ENCODE results near the gene TBPL2.
"Not testable (repeated sequence)": the region's sequence is repeated elsewhere in the genome, so short reads cannot be mapped to it uniquely, and the experiment has no call there.

TBPL2 gene

DNA sequence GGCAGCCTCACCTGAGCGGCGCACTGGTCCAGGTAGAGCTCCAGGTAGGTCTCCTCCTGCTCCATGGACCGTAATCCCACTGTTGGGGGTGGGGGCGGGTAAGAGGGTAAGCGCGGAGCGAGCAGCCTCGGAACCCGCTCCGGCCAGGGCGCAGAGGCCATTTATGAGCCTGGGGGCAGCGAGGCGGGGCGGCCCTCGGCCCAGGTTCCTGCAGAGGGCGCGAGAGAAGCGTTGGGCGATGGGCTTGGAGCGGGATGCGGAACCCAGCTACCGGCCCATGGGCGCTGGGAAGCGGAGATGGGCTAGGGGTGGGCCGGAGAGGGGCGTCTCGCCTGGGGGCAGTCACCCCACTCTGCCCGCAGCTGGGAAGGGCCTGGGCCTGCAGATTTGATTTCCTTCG lies at the start of gene TBPL2:
TBPL2 (minus strand) TSS at position 232 of the 400 bp plus-strand sequence; CDS start at position 65, 167 bp downstream.
- no peaks in the 10 kb centered on the region for H3K4me1 ChIP-seq
- H3K79me2 ChIP-seq: no peaks in the 10 kb centered on the region
- TF ChIP-seq, protein P1, sequence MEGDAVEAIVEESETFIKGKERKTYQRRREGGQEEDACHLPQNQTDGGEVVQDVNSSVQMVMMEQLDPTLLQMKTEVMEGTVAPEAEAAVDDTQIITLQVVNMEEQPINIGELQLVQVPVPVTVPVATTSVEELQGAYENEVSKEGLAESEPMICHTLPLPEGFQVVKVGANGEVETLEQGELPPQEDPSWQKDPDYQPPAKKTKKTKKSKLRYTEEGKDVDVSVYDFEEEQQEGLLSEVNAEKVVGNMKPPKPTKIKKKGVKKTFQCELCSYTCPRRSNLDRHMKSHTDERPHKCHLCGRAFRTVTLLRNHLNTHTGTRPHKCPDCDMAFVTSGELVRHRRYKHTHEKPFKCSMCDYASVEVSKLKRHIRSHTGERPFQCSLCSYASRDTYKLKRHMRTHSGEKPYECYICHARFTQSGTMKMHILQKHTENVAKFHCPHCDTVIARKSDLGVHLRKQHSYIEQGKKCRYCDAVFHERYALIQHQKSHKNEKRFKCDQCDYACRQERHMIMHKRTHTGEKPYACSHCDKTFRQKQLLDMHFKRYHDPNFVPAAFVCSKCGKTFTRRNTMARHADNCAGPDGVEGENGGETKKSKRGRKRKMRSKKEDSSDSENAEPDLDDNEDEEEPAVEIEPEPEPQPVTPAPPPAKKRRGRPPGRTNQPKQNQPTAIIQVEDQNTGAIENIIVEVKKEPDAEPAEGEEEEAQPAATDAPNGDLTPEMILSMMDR (IDR thresholded peaks at IDR 0.05): no peak
- H3K9me3 ChIP-seq (ENCODE audit: control insufficient read depth, low read length): no peaks in the 10 kb centered on the region
- H3K27me3 ChIP-seq (ENCODE audit: control insufficient read depth, insufficient read depth, low read length): no peaks in the 10 kb centered on the region
- no peak within 1 kb of the TSS for H3K4me3 ChIP-seq (ENCODE audit: low read depth, low read length)
- H3K27ac ChIP-seq: no peak within 1 kb of the TSS
- no peak within 1 kb of the TSS for H2AFZ ChIP-seq
- H3K36me3 ChIP-seq (ENCODE audit: control insufficient read depth, insufficient read depth, low read length): no peaks in the 10 kb centered on the region
- H3K4me2 ChIP-seq (ENCODE audit: low read length): no peak within 1 kb of the TSS
- no peak within 1 kb of the TSS for H3K9ac ChIP-seq

DNA sequence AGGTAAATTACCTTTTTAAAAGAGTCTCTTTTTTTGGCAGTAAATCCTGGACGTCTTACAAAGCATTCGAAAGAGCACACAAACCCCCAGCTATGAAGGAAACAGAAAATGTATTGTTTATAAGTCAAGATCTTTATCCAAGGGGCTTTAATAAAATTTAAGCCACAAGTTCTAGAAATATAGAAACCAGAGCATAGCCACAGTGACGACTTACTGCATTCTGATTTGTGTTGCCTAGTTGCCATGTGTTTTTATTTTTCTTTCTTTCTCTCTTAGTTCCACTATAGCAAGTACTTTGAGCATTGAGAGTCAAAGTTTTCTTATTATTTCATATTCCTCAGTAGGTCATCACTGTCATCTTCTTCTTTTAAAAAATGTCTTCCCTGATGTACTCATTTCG lies 47.8 kb upstream of the TBPL2 start:
- no peaks in the 10 kb centered on the region for H3K9me3 ChIP-seq (ENCODE audit: control insufficient read depth, low read length)
- TF ChIP-seq, protein P1 (IDR thresholded peaks at IDR 0.05): no peak
- no peaks in the 10 kb centered on the region for H3K79me2 ChIP-seq

GRCh38 chr14:55482936-55483605 lies 42.7 kb upstream of the TBPL2 start:
- Histone ChIP-seq H3K27me3 (ENCODE audit: control insufficient read depth, insufficient read depth, low read length) (no peaks in the 10 kb centered on the region), H3K4me1 (no peaks in the 10 kb centered on the region), H3K9me3 (ENCODE audit: control insufficient read depth, low read length) (no peaks in the 10 kb centered on the region), H3K79me2 (no peaks in the 10 kb centered on the region), H3K27ac (no peak overlapping the region), H3K36me3 (ENCODE audit: control insufficient read depth, insufficient read depth, low read length) (no peaks in the 10 kb centered on the region), H3K9ac (no peak overlapping the region), H3K4me2 (ENCODE audit: low read length) (no peak overlapping the region), H3K4me3 (ENCODE audit: low read depth, low read length) (no peak overlapping the region), H2AFZ (no peak overlapping the region)
- TF ChIP-seq, protein P1 (IDR thresholded peaks at IDR 0.05): no peak

More for the DNA sequence above, 47.8 kb upstream of the TBPL2 start:
- H3K27ac ChIP-seq: no peak overlapping the region
- no peaks in the 10 kb centered on the region for H3K36me3 ChIP-seq (ENCODE audit: control insufficient read depth, insufficient read depth, low read length)
- H3K9ac ChIP-seq: no peak overlapping the region
- no peaks in the 10 kb centered on the region for H3K27me3 ChIP-seq (ENCODE audit: control insufficient read depth, insufficient read depth, low read length)
- no peak overlapping the region for H3K4me3 ChIP-seq (ENCODE audit: low read depth, low read length)
- H2AFZ ChIP-seq: no peak overlapping the region
- H3K4me1 ChIP-seq: no peaks in the 10 kb centered on the region
- H3K4me2 ChIP-seq (ENCODE audit: low read length): no peak overlapping the region

DNA sequence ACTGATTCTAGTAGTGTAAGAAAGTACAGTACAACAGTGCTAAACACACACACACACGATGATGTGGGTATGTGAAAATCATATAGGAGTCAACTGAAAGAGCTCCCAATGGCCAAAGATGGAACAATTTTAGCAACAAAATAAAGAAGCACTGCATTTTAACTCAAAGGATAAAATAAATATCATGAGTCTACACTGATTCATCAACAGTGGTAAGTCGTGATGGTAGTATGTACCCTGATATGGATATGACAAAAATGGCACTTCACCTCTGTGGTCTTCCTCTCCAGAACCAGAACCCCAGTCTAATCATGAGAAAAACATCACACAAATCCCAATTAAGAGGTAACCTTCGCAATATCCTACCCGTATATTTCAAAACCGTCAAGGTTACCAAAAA lies 41.4 kb upstream of the TBPL2 start:
- TF ChIP-seq, protein P1 (IDR thresholded peaks at IDR 0.05): no peak
- Histone ChIP-seq H3K36me3 (ENCODE audit: control insufficient read depth, insufficient read depth, low read length) (no peaks in the 10 kb centered on the region), H3K4me1 (no peaks in the 10 kb centered on the region), H3K27ac (no peak overlapping the region), H3K9me3 (ENCODE audit: control insufficient read depth, low read length) (no peaks in the 10 kb centered on the region), H3K79me2 (no peaks in the 10 kb centered on the region), H2AFZ (no peak overlapping the region), H3K9ac (no peak overlapping the region), H3K4me3 (ENCODE audit: low read depth, low read length) (no peak overlapping the region), H3K27me3 (ENCODE audit: control insufficient read depth, insufficient read depth, low read length) (no peaks in the 10 kb centered on the region), H3K4me2 (ENCODE audit: low read length) (no peak overlapping the region)

DNA sequence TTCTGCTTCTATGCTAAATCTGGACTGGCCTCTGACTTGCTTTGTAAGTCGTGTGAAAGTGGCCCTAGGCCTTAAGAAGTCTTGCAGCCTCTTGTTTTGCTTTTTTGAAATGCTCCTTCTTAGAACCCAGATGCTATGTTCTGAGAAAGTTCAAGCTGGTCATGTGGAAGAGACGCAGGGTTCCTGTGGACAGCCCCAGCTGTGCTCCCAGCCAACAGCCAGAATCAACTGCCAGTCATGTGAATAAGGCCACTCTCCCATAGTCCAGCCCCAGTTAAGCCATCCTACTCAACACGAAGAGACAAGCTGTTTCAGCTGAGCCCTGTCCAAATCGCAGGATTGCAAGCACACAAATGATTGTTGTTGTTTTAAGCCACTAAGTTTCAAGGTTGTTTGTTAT lies 37.3 kb upstream of the TBPL2 start:
- H3K27ac ChIP-seq: no peak overlapping the region
- TF ChIP-seq, protein P1 (IDR thresholded peaks at IDR 0.05): no peak
- no peak overlapping the region for H3K4me3 ChIP-seq (ENCODE audit: low read depth, low read length)
- H3K36me3 ChIP-seq (ENCODE audit: control insufficient read depth, insufficient read depth, low read length): no peaks in the 10 kb centered on the region
- no peaks in the 10 kb centered on the region for H3K9me3 ChIP-seq (ENCODE audit: control insufficient read depth, low read length)
- no peak overlapping the region for H3K4me2 ChIP-seq (ENCODE audit: low read length)
- H3K79me2 ChIP-seq: no peaks in the 10 kb centered on the region
- H3K4me1 ChIP-seq: no peaks in the 10 kb centered on the region
- no peak overlapping the region for H2AFZ ChIP-seq
- H3K27me3 ChIP-seq (ENCODE audit: control insufficient read depth, insufficient read depth, low read length): no peaks in the 10 kb centered on the region
- no peak overlapping the region for H3K9ac ChIP-seq

GRCh38 chr14:55476448-55476847 lies 36.0 kb upstream of the TBPL2 start:
- H3K27me3 ChIP-seq (ENCODE audit: control insufficient read depth, insufficient read depth, low read length); H3K27ac ChIP-seq; H3K9ac ChIP-seq; H3K79me2 ChIP-seq; H3K36me3 ChIP-seq (ENCODE audit: control insufficient read depth, insufficient read depth, low read length); H3K9me3 ChIP-seq (ENCODE audit: control insufficient read depth, low read length); H3K4me3 ChIP-seq (ENCODE audit: low read depth, low read length); H3K4me1 ChIP-seq; H3K4me2 ChIP-seq (ENCODE audit: low read length); H2AFZ ChIP-seq: not testable (repeated sequence)
